NCI-H2081 treated with DMSO at 0.1 percent for 48 hours (cell line): Measurements from ENCODE around the gene ZNF217.
A peak's percentile ranks its signal among the peaks of the same experiment; 100 is the strongest.
"Not testable (repeated sequence)": the region's sequence is repeated elsewhere in the genome, so short reads cannot be mapped to it uniquely, and the experiment has no call there.

Source experiments
- DNase-seq: peaks from one replicate; lab custom pipeline; 2025; lab: John Stamatoyannopoulos, UW

ZNF217 gene

DNA sequence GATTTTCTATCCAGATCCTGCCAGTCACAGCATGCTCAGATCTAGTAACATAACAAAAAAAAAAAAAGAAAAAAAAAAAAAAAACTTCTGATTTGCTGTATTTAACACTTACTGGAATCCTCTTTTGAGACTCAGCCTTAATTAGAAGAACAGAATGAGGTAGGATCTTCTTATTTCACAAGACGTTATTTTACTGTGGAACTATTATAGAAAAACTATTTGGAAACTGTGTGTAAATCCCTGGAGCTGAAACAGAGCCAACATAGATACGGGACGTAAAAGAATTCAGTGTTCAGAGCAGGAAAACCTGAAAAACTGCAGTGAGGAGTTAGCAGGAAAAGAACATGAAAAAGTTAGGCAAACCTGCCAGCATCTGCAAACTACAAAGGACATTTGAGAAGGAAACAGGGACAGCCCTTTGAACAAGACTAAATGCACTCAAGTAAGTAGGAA is 3.4 kb upstream of the ZNF217 start:
- no peak for DNase-seq

- not testable (repeated sequence) for DNase-seq
These were observed 2.8 kb upstream of the ZNF217 start for GRCh38 chr20:53596189-53597001.

DNA sequence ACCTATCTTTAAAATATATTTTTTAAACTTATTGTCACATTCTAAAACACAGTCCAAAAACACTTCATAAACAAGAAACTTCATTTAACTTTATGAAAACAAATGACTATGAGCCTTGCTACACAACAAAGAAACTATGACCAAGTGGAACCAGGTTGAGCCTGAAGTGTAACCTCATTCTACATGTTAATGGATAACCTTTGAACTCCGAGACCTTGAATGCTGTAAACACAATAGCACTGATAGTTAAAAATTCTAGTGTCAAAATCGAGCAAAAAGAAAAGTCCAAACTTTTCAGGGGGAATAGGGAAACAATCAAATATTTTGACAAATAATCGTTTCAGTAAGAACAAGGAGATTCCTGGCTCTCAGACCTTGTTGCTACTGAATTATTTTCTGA is 2.1 kb upstream of the ZNF217 start:
- not testable (repeated sequence) for DNase-seq

- DNase-seq: no peak
These were observed 1.4 kb upstream of the ZNF217 start for GRCh38 chr20:53595018-53595378.

DNA sequence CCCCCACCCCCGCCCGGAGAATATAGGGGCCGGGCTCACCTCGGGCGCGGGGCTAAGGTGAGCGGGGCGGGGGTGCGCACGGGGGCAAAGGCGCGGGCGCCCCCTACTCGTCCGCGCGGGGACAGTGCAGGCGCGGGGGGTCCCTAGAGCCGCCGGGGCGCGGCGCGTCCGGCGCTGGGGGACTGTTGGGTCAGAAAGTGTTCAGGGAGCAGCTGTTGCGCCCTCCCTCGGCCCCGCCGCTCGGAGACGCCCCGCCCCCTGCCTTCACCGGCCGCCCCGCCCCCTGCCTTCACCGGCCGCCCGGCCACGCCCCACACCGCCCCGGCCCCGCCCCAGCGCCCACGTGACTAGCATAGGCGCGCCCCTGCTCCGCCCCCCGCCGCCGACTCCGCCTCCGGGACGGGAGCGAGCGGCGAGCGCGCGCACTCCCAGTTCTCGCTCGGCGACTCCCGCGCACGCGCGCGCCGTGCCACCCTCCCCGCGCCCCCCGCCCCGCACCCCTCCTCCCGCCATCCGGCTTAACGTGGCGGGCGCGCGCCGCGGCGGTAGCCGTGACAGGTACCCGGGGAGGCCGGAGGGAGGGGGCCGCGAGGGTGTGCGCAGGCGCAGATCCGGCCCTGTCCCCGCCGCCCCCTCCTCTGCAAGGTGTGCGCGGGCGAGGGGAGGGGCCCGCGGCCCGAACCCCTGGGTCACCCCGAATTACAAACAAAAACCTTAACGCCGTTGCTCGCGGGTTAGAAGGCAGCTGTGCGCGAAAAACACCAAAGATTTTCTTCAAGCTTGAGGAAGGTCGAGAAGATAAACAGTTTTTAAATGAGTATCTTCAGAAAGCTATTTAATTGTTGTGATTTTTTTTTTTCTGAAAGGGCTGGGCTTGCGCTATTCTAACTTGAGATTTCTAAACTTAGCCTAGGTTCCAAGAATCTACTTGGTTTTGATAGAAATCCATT is 704 bp upstream of the ZNF217 start:
- peak; percentile 30 for DNase-seq

DNA sequence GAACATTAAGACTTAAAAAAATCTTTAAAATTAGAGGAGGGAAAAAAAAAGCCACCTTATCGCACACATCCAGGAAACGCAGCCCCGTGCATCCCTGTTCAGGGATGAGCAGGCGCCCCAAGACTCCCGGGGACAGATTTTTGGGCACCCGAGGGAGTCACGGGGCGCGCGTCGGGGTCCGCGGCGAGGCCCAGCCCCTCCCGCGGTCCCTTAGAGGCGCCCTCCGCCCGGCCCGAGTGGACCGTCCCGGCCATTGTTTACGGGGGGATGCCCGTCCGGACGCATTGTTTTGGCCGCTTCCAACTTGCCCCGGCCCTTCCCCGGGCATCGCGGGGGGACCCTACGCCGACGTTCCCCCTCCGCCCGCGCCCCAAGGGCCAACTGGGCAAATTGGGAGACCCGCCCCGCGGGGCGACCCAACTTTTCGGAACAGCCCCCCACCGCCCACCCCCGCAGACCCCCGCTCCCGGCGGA is 610 bp downstream of the ZNF217 start:
- no peak for DNase-seq

DNA sequence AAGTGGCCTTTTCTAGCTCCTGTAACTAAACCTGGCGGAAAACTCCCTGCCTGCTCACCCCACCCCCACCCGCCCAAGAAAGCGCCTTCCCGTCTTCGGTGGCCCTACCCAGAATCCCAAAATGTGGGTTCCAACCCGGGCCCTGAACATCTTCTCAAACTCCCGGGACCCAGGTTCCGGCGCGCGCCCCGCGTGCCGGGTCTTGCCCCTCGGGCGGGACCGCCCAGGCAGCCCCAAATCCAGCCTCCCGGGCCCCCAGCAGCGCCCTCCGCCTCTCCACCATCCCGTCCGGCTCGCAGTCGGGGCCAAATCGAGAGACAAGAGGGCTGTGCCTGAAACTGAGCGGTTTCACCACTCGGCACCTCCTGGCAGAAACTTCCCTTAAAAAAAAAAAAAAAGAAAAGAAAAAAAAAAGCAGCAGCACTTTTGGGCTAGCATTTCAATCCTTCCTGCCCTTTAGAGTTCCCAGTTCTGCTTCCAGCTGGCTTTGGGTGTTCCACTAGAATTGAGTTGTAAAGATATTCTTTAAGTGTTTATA is 1.1 kb downstream of the ZNF217 start:
- not testable (repeated sequence) for DNase-seq

GRCh38 chr20:53591941-53592441 is 1.6 kb downstream of the ZNF217 start:
- DNase-seq: not testable (repeated sequence)

DNA sequence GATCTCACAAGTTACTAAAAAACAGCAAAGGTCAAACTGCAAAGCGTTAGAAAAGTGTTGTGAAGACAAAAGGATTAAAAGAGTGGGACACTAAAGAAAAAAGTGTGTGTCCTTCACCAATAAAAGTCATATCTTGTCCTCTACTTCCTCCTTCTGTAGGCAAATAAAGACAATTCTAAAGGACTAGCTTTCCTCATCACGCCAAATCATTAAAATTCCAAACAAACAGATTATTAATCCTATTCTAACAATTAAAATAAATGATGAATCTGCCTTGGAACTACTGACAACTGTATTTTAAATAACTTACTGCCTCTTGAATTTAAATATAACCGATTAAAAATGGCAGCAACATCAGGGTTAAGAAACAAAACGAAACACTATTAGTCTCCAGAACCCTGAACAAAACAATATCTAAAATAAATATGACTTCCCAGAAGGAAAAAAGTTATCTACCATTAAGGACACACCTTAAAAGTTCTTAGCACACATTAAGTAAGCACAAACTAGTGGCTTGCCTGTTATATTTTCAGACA is 2.4 kb downstream of the ZNF217 start:
- DNase-seq: not testable (repeated sequence)

DNA sequence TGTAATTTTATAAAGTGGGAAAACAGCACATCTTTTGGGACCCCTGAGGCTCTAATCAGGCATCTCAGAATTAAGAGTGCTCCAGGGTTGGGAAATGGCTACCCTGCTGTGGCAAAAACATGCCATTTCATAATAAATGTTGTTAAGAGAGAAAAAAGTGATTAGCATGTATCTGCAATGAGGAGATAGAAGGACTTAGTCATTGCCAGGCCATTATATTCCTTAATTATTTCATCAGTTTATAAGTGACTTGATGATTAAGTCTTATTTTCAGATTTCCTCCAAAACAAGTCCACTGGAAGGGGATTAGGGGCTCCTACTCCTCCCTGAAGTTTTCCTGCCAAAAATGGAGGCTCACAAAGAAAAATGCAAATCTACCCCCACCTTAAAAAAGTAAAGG is 3.0 kb downstream of the ZNF217 start:
- not testable (repeated sequence) for DNase-seq

- not testable (repeated sequence) for DNase-seq
These were observed 3.5 kb downstream of the ZNF217 start for GRCh38 chr20:53590122-53590521.

- DNase-seq: not testable (repeated sequence)
These were observed 4.1 kb downstream of the ZNF217 start for GRCh38 chr20:53589321-53590065.

GRCh38 chr20:53587157-53587703 is 6.4 kb downstream of the ZNF217 start:
- not testable (repeated sequence) for DNase-seq

GRCh38 chr20:53586640-53587039 is 7.0 kb downstream of the ZNF217 start:
- no peak for DNase-seq

DNA sequence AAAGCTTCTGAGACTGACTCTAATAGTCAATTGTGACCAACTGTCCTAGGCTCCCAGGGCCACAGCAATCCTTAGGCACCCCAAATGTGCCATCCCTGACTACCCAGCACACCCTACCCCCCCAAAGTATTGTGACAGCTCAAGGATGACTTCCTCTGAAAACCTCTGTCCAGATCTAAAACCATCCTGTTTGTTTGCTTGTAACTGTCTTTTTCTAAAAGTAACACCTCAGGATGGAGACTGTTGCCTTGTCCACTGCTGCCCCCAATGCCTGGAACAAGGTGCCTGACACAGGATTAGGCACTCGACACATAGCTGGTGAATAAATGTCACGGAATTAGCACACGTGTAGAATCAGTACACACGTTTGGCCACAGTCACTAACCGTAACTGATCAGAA is 7.7 kb downstream of the ZNF217 start:
- DNase-seq: not testable (repeated sequence)

GRCh38 chr20:53585004-53585569 is 8.6 kb downstream of the ZNF217 start:
- not testable (repeated sequence) for DNase-seq

DNA sequence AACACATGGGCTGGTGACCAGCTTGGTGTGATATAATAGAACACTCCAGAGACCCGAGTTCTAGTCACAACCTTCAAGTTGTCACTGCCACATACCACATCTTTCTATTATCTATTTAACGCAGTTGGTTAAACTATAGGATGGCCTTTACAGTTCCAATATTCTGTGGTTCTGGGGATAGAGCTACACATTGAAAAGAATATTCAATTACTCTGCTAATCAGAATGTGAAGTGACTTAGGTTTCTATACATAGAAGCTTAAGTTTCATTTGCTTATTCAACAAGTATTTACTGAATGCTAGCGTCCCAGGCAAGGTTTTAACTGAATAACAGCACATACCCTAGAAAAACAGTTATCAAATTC is 9.1 kb downstream of the ZNF217 start:
- not testable (repeated sequence) for DNase-seq

- not testable (repeated sequence) for DNase-seq
These were observed 9.7 kb downstream of the ZNF217 start for GRCh38 chr20:53583660-53584549.

DNA sequence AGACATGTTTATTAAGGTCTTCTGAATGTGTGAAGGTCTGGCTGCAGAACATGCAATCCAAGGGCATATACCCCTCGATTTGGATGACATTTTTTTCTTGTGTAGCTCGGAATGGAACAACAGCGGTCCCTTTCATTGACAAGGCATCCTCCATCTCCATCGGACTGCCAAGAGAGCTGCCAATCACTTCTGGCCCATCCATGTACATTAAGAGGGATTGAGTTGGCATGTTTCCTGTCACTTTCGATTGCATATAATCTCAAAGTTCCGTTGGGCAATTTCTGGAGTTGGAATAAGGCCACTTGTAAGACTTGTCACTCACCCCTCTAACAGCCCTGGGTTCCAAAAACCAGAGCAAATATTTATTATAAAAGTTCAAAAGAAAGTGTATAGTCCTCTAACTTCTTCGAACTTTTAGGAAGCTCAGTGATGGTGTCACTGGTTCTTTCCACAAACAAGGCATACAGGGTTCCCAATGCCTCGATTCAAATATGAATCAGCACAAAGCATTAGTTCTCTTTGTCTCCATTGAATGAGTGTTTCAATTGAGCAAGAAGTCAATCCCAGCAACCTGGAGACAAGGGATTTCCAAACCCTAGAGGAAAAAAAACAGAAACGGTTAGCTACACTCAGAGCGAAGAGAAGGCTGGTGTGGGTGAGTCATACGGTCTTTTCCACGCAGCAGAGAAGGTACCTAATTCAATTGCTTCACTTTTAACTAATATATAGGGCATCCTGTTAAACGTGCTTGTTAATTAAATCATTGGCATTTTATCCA is 10.9 kb downstream of the ZNF217 start:
- no peak for DNase-seq
